Adrenal gland (tissue), 12 donors: ENCODE measurements around the gene PRLR. TPM values are rescaled to one million over a fixed set of nuclear protein-coding genes. Genes with fewer than 3 reads are reported as not detected.

Experiments used
- DNase-seq, 7 donors: peaks; one replicate each; pipeline ENCODE4 v3.0.0-alpha.2; 2019 to 2020
- H3K27ac ChIP-seq, 5 donors: fragments of 200-600 bp; sonication (generic) in 4 of 5; 1 replicate in 3 of 5; 2 replicates in 2 of 5; pipeline versions ENCODE4 v1.5.1 to v1.8.0; 2016 to 2020; ENCODE audit warnings: mild to moderate bottlenecking in 1 of 5
- H3K27me3 ChIP-seq: fragments of 200-600 bp; 2 replicates; pipeline ENCODE4 v1.8.0; 2021
- H3K36me3 ChIP-seq, 2 donors: fragments of 200-600 bp; replicated peaks in 1 of 2; 1 replicate in 1 of 2; 2 replicates in 1 of 2; pipeline versions ENCODE4 v1.5.1 to v1.8.0; 2018 to 2022
- H3K4me1 ChIP-seq, 2 donors: fragments of 200-600 bp; replicated peaks in 1 of 2; 1 replicate in 1 of 2; 2 replicates in 1 of 2; pipeline versions ENCODE4 v1.5.1 to v1.8.0; 2018 to 2021
- H3K4me3 ChIP-seq, 4 donors: fragments of 200-600 bp; sonication (generic) in 3 of 4; one replicate each; pipeline ENCODE4 v1.5.1; 2016 to 2018
- H3K9me3 ChIP-seq, 3 donors: fragments of 200-600 bp; sonication (generic) in 1 of 3; replicated peaks in 1 of 3; 1 replicate in 2 of 3; 2 replicates in 1 of 3; pipeline versions ENCODE4 v1.5.1 to v1.8.0; 2016 to 2021
- POLR2A ChIP-seq, 2 donors: fragments of 450-650 bp; IDR thresholded peaks; one replicate each; pipeline ENCODE4 v1.6.1; 2017; ENCODE audit warnings: antibody characterized with exemption in 2 of 2, mild to moderate bottlenecking in 2 of 2, moderate library complexity in 1 of 2
- WGBS, 4 donors: extraction: QIAGEN DNeasy Blood & Tissue Kit in 2 of 4; methylation state at CpG; one replicate each; pipeline versions ENCODE4 v1.1.5 to v1.1.7; 2013 to 2017; 5-methylcytosine and 5-hydroxymethylcytosine counted together
- intact Hi-C, 2 donors: fragments of 100-400 bp; cut with DNase I; formaldehyde crosslinking; loops; one replicate each; pipeline versions ENCODE4 v1.14.1 to v1.15.0; 2022 to 2023
- polyA plus RNA-seq, 3 donors: library from polyadenylated mRNA; stranded (reverse); fragments of 200-250 nt in 2 of 3; fragments of 350-450 nt in 1 of 3; fragmentation: Illumina TruSeq in 1 of 3; extraction: RNeasy Lipid Tissue Mini Kit (QIAGEN cat#74804) in 1 of 3; gene quantifications; one replicate each; pipeline ENCODE4 v1.2.3, GENCODE V29; 2013 to 2014
- total RNA-seq, 9 donors: library from RNA; depleted of rRNA in 4 of 9; stranded (reverse); fragments of >200 nt in 4 of 9; fragments of 120-200 nt in 1 of 9; fragmentation: NEBNext Ultra II Directional in 1 of 9; extraction: Animal tissue kit (Norgen Biotek cat#: 25700) in 1 of 9; gene quantifications; one replicate each; pipeline versions ENCODE4 v1.1.0 to v1.2.4, GENCODE V29; 2013 to 2023
- TF ChIP-seq, protein P1 (sequence below), 6 experiments: fragments of 450-650 bp in 4 of 6; fragments of 200-600 bp in 2 of 6; sonication (generic) in 1 of 6; IDR thresholded peaks; 1 replicate in 5 of 6; 2 replicates in 1 of 6; pipeline versions ENCODE4 v1.5.1 to v1.8.0; 2016 to 2021; ENCODE audit warnings: antibody characterized with exemption in 6 of 6, mild to moderate bottlenecking in 2 of 6, moderate library complexity in 1 of 6
- donor health status: healthy with polysubstance abuse.
- donor health status: Bipolar disorder and iron deficiency.
- donor health status: DM: yes; HTN: yes; CAD: no.
- donor health status: DM: no; HTN: no; CAD: no.
- donor health status: DM: no; HTN: no; CAD: no.
- donor health status: DM: yes; HTN: yes; CAD: no.

PRLR gene
- total and polyA plus RNA-seq, 12 donors, result 2.1 to 149 (median 74.1) TPM

DNA sequence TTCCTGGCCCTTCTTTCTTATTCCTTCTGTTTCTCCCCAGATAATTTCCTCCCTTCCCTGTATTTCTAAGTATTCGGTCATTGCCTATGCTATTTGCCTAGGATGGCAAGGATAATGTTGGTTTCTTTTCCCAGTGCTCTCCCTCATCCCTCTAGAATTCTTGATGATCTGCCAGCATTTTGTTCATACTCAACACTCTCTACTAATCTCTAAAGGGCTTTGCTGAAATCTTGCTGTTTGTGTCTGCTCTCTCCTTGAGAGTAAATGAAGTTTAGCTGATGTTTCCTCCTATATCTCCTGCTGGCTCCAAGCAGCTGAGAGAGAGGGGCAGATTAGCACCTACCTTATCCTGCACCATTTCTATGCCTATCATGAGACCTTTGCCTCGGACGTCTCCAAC lies 220.6 kb downstream of the PRLR start:
- no peaks in the 10 kb centered on the region for H3K4me1 ChIP-seq
- intact Hi-C loops, result no loop called here
- H3K9me3 ChIP-seq, result no peaks in the 10 kb centered on the region
- TF ChIP-seq, protein P1, sequence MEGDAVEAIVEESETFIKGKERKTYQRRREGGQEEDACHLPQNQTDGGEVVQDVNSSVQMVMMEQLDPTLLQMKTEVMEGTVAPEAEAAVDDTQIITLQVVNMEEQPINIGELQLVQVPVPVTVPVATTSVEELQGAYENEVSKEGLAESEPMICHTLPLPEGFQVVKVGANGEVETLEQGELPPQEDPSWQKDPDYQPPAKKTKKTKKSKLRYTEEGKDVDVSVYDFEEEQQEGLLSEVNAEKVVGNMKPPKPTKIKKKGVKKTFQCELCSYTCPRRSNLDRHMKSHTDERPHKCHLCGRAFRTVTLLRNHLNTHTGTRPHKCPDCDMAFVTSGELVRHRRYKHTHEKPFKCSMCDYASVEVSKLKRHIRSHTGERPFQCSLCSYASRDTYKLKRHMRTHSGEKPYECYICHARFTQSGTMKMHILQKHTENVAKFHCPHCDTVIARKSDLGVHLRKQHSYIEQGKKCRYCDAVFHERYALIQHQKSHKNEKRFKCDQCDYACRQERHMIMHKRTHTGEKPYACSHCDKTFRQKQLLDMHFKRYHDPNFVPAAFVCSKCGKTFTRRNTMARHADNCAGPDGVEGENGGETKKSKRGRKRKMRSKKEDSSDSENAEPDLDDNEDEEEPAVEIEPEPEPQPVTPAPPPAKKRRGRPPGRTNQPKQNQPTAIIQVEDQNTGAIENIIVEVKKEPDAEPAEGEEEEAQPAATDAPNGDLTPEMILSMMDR (IDR thresholded peaks at IDR 0.05), result no peak
- no peak for TF ChIP-seq POLR2A (IDR thresholded peaks at IDR 0.05)
- WGBS, 4 donors, result 82 to 89% (median 85%) methylated on average over 3 of the region's 3 CpGs
- DNase-seq, result no peak
- H3K27ac ChIP-seq, result no peak overlapping the region
- H3K4me3 ChIP-seq, result no peak overlapping the region
- H3K36me3 ChIP-seq, result no peaks in the 10 kb centered on the region
- H3K27me3 ChIP-seq, result no peaks in the 10 kb centered on the region

DNA sequence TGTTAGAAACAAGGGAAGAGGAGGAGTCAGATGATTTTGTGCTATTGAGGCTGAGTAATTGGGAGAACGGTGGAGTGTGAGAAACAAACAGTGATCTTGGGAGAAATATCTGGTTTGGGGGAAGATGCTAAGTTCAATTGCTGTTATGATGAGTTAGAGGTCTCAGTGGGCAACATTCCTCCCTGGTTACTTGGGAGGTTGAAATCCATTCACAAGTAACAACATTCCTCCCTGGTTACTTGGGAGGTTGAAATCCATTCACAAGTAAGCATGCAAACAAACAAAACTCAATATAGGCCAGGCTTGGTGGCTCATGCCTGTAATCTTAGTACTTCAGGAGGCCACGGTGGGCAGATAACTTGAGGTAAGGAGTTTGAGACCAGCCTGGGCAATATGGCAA lies 221.3 kb downstream of the PRLR start:
- intact Hi-C loops, result no loop called here
- TF ChIP-seq, protein P1 (IDR thresholded peaks at IDR 0.05), result no peak
- no peak for TF ChIP-seq POLR2A (IDR thresholded peaks at IDR 0.05)
- no peaks in the 10 kb centered on the region for H3K4me1 ChIP-seq
- H3K27ac ChIP-seq, result no peak overlapping the region
- no peak overlapping the region for H3K4me3 ChIP-seq
- WGBS, 4 donors, result 80 to 89% (median 87%) methylated on average over 2 of the region's 2 CpGs
- H3K36me3 ChIP-seq, result no peaks in the 10 kb centered on the region
- H3K9me3 ChIP-seq, result no peaks in the 10 kb centered on the region
- DNase-seq, result no peak
- no peaks in the 10 kb centered on the region for H3K27me3 ChIP-seq

DNA sequence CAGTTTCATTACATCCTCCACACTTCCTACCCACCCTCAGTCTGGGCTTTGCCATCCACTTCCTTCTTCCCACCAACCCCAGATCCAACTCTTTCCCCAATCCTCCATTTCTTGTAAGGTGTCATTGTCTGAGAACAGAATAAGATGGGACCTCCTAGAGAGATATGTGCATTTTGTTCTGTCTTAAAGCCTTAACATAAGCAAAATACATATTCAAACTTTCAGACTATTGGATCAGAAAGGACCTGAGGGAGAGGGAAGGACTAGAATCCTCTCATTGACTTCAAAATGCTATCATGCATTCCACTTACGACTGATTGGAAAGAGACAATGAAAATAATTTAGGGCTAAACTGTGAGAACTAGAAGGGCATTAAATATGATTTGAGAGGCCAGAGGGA lies 225.5 kb downstream of the PRLR start:
- Histone ChIP-seq H3K9me3 (no peaks in the 10 kb centered on the region), H3K36me3 (no peaks in the 10 kb centered on the region), H3K4me1 (no peaks in the 10 kb centered on the region), H3K4me3 (no peak overlapping the region), H3K27me3 (no peaks in the 10 kb centered on the region), H3K27ac (no peak overlapping the region)
- intact Hi-C loops, result loop anchor here in 1 of 2 donors (5.0 kb wide), 1 partner anchor 532 kb away; no protein-coding TSS in a partner anchor
- TF ChIP-seq, protein P1 (IDR thresholded peaks at IDR 0.05), result no peak
- no peak for TF ChIP-seq POLR2A (IDR thresholded peaks at IDR 0.05)
- 77 to 95% (median 87%) methylated on average over 1 of the region's 1 CpG for WGBS, 4 donors
- no peak for DNase-seq

DNA sequence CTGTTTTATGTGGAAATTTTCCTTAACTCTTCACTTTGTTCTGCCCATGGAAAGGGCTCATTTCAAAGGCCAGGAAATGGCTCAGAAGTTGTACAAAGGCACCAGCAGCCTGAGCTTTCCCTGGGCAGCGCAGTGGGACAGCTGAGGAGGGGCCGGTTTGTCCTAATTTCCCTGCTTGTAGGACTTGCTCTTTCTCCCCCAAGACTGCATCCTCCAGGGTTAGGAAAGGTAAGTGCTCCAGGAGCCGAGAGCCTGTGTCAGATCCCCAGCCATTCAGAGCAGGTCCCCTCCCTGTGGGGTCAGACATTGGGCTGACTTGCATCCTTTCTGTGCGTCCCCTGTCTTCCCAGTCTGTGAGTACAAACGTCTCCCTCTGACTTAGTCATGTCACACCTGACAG lies 226.1 kb downstream of the PRLR start:
- 65 to 86% (median 69%) methylated on average over 4 to 5 of the region's 5 CpGs for whole genome bisulfite sequencing, 4 donors
- no peak for TF ChIP-seq POLR2A (IDR thresholded peaks at IDR 0.05)
- TF ChIP-seq, protein P1 (IDR thresholded peaks at IDR 0.05), result no peak
- intact Hi-C loops, result loop anchor here in 1 of 2 donors (5.0 kb wide), 1 partner anchor 532 kb away; no protein-coding TSS in a partner anchor
- Histone ChIP-seq H3K9me3 (no peaks in the 10 kb centered on the region), H3K27ac (no peak overlapping the region), H3K4me1 (no peaks in the 10 kb centered on the region), H3K4me3 (no peak overlapping the region), H3K27me3 (no peaks in the 10 kb centered on the region), H3K36me3 (no peaks in the 10 kb centered on the region)
- no peak for DNase-seq
